GM19452 (cell line): ENCODE measurements around the gene TEK.
"Not testable (repeated sequence)": the region's sequence is repeated elsewhere in the genome, so short reads cannot be mapped to it uniquely, and the experiment has no call there.

Experiments
- ATAC-seq: cut with Tn5 transposase; IDR thresholded peaks from one replicate; pipeline ENCODE4 v1.9.1; 2021; ENCODE audit not compliant: unreplicated experiment

Gene TEK

DNA sequence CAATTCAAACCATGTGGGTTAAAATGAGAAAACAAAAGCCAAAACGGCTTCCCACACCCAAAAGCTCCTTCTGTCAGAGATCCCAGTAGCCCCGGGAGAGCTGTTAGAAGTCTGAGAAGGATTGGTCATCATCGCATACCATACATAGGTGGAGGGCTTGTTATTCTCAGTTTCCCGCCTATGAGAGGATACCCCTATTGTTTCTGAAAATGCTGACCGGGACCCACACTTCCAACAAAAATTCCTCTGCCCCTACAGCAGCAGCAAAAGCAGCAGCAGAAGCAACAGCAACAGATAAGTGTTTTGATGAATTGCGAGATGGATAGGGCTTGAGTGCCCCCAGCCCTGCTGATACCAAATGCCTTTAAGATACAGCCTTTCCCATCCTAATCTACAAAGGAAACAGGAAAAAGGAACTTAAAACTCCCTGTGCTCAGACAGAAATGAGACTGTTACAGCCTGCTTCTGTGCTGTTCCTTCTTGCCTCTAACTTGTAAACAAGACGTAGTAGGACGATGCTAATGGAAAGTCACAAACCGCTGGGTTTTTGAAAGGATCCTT, at the start of gene TEK:
Gene TEK, plus strand, starts transcription at position 245 of the 561 bp plus-strand sequence. CDS start 366 bp downstream, outside the sequence.
- no peak for ATAC-seq

DNA sequence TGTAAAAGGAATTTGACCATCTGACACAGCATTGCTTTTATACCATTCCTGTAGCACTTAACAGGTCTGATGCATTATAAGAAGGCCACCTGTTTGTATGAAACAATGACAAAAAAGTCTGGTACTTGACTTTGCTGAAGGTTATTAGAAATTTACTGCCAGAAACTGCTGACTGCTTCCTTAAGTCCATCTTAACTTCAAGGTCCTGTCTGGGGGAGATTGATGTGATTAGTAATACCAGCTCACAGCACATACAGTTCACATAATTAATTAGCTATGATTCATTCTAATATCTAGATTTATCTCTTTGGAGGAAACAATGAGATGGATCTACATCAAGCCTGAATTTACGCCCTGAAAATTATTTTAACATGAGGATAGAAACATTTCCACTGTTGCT, 49.6 kb upstream of the TEK start:
- no peak for ATAC-seq

DNA sequence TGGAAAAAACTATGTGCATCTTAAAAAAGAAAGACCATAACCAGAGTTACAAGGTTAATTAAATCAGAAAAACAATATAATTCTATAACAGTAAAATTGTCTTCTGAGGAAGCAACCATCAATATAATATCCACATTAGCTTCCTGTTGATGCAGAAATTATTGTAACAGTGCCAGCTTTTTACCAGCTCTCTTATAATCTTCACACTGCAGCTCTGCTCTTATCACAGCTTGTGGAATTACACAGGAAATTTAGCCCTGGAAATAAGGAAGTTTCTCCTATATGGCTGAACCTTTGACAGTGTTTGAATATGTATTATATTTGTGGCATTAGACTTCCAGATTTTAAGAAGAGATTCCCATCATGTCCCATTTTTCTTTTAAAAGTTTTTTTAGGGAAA, 49.1 kb upstream of the TEK start:
- no peak for ATAC-seq

DNA sequence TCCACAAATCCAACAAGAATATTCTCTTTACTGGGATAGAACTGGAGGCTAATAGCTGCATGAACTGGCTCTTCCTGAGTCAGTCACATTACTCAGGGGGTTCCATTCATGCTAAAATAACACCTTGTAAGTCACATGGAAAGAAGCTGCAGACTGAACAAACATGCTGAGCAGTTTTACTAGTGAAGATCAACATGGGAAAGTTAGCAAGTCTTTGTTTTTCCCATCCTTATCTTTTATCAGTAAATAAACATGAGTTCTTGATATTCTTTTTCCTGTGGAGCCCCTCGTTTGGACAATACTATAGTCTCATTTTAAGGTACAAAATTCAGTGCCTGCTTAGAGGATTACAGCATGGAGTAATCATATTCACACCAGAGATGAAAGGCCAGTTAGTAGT, 43.7 kb upstream of the TEK start:
- no peak for ATAC-seq

DNA sequence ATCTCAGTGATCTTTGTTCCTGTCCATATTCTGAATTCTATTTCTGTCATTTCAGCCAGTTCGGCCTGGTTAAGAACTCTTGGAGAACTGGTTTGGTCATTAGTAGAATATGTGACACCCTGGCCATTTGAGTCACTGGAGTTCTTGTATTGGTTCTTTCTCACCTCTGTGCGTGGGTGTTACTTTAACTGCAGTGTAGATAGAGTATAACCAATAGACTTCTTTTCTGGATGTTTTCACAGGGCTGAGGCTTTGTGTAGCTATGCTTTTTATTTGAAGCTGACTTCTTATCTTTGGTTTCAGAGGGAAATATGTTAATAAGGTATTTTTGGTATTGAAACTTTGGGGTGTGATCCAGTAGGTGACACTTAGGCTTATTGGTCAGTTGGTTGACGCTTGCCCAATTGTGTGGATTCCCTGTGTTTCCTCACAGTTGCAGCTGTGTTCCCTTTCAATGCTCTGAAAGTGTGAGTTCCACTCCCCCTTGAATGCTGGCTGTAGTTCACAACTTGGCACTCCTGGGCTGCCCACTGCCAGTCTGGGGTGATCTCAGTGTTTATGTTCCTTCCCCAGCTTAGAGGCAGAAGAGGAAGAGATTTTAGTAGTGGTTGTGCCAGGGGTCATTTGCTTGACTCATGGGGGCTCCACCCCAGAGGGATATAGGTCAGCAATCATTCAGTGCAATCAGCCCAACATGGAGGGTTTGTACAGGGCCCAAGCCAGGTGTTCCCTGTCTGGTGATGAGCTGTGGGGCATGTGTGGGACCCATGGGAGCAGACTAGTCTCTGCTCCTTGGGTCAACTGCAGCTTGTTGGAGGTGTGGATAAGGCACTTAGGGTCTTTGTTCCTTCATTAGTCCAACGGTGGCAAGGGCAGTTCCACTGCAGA, 34.9 kb upstream of the TEK start:
- ATAC-seq, result no peak

DNA sequence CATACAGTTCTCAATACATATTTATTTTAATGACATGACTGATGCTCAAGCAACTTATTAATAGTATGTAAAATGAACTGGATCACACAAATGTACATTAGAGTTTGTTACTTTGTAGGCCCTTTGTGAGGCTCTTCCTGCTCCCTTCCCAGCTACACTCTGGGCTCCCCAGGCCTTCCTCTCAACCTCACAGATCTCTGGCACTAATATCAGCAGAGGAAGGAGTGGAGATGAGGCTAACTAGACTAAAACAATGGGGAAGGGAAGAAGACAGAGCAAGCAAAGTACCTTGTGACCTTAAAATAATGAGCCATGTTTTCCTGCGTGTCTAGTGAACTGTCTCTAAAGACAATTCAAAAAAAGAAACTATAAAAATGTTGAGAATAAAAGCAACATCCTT, 30.3 kb upstream of the TEK start:
- ATAC-seq, result no peak

DNA sequence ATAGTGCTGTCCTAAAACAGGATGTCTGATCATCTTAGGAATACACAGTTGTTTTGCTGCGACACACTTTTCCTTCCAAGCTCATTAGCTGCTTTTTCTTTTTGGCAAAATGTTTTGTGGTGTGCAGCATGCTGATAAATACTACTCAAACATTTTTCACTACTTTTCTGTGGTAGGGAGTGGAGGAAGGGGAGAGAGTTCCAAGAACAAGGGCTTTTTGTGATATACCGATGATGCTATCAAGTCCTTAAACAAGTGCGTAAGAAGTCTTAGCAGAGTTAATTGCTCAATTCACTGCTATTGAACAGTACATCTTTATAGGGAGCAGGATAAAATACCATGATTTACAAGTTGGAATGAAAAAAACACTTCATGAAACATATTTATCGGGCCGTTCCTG, 23.6 kb upstream of the TEK start:
- no peak for ATAC-seq

DNA sequence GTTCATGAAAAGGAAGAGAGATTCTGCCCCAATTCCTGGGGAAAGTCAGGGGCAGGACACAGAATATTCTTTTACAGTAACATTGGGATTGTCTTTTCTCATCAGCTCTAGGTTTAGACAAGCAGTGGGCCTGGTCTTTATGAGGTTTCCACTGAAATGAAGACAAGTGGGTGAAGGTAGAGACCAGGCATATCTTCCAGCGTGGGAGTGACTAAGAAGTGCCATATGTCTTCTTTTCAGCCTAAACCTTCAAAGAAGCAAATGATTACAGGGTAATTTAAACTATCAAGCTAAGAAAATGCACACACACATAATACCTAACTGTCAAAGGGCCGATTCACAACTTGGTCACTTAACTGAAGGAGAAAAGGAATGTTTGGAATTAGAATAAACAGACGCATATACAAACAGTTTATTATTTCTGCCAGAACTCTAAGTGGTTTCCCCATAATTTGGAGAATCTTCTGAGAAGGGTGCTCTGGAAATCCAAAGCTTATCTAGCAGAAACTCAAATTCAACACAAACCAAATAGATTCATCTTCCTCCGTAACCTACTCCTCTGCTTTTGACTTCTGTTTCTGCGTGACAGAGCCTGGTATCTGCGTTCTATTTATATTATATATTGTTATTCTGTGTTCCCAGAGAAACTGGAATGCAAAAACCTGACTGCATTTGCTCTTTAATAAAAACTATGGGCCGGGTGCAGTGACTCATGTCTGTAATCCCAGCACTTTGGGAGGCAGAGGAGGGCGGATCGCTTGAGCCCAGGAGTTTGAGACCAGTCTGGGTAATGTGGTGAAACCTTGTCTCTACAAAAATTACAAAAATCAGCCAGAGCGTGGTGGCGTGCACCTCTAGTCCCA, 22.0 kb upstream of the TEK start:
- no peak for ATAC-seq

DNA sequence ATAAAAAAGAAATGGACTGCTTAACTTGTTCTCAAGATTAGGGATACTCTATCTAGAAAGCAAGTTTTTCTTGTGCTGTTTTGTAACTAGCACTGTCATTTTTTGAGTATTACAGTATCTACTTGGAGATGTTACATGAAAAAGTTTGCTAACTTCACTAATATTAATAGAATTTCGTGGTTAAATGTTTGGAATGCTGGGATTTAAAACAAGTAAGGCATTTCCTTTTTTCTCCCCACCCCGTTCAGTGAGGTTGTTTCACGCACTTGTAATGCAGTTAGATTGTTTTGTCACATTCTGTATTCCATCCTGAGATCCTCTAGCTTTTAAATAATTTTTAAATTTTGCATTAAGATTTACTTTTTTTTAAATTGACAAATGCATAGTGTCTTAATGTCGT, 20.0 kb upstream of the TEK start:
- ATAC-seq, result no peak

DNA sequence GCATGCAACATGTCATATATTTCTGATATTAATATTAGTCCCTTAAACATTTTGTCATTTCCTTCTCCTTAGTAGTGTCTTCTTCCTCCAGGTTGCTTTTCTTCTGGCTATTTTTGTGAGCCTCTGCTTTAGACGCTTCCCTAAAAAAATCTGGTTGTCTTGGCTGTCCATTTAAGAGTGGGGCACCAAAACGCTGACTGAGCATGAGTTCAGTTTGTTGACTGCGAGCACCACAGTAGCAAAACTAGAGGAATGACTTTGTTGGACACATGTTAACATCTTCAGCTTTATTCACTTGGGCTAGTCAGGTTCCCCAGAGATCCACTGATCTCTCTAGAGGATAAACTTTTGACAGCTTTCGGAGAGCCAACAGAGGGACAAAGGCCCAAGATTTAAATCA, 19.3 kb upstream of the TEK start:
- ATAC-seq, result no peak

DNA sequence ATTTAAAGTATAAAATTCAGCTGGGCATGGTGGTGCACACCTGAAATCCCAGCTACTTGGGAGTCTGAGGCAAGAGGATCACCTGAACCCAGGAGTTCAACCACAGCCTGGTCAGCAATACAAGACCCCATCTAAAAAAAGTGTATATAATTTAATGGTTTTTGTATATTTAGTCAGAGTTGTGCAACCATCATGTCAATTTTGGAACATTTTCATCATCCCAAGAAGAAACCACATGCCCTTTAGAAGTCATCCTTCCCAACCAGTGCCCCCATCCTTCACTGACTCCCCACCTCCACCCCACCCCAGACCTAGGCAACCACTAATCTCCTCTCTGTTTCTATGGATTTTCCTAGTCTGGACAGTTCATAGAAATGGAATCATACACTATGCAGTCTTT, 18.8 kb upstream of the TEK start:
- no peak for ATAC-seq

DNA sequence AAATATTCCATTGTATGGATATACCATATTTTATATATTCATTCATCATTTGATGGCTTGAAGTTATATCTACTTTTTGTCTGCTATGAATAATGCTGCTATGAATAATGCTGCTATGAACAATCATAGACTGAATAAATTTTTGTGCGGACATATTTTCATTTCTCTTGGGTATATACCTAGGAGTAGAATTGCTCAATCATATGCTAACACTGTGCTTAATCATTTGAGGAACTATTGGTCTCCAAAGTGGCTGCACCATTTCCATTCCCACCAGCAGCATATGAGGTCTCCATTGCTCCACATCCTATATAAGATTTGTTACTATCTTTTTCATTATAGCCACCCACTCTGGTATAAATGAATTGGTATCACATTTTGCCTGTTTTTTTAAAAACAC, 18.3 kb upstream of the TEK start:
- ATAC-seq, result no peak

DNA sequence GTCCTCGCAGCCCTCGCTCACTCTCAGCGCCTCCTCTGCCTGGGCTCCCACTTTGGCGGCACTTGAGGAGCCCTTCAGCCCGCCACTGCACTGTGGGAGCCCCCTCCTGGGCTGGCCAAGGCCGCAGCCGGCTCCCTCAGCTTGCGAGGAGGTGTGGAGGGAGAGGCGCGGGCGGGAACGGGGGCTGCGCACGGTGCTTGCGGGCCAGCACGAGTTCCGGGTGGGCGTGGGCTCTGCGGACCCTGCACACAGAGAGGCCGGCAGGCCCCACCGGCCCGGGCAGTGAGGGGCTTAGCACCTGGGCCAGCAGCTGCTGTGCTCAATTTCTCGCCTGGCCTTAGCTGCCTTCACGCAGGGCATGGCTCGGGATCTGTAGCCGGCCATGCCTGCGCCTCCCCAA, 16.5 kb upstream of the TEK start:
- ATAC-seq, result not testable (repeated sequence)

DNA sequence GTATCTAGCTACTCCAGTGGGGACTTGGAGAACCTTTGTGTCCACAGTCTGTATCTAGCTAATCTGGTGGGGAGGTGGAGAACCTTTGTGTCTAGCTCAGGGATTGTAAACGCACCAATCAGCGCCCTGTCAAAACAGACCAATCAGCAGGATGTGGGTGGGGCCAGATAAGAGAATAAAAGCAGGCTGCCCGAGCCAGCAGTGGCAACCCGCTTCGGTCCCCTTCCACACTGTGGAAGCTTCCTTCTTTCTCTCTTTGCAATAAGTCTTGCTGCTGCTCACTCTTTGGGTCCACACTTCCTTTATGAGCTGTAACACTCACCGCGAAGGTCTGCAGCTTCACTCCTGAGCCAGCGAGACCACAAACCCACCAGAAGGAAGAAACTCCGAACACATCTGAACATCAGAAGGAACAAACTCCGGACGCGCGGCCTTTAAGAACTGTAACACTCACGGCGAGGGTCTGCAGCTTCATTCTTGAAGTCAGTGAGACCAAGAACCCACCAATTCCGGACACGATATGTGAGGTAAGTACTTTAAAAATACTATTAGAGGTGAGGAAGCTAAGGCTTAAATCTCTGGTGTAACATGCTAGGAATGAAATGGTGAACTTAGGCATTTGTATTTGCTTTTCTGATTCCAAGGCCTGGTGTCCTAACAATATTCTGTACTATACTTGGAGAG, 15.5 kb upstream of the TEK start:
- ATAC-seq, result not testable (repeated sequence)

DNA sequence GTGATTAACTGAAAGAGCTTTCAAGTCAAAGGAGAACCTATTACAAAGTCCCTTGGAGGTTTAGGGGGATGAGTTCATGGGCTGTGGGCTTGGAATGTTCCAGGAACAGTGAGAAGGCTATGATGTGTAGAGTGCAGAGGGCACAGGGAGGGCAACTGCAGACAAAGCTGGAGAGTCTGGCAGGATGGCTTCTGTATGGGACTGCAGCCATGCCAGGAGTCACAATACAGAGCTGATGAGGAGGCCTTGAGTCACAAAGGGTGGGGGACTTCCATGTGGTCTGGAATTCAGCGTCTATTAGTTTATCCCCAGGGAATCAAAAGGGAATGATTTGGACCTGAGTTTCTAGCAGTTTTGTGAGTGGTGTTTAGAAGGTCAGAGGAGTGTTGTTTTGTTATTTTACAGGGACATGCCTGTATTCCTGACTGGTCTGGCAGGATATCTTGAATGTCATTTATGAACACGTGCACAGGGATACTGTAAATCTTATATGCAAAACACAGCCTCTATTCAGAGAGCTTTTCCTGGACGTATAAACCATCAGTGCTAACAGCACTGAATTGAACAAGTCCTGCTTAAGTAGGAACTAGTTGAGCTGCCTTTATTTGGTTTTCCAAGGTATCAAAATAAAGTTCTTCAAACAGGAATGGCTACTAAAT, 14.3 kb upstream of the TEK start:
- ATAC-seq, result no peak

DNA sequence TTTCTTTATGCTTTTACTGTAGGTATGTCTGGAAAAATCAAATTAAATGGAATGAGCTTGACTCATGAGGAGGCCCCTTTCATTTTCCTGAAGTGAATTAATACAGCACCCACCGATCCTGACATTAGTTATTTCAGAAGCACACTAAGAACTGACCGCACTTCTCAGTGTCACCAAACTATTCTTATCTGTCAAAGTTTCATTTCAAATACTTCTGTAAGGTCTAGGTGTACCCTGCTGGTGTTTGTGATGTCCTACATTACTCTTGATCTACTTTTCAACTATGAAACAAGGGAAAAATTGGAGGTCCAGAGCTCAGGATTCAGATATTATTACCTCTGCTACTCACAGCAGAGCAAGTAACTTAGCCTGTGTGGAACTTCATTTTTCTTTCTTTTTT, 1.8 kb upstream of the TEK start:
- no peak for ATAC-seq

DNA sequence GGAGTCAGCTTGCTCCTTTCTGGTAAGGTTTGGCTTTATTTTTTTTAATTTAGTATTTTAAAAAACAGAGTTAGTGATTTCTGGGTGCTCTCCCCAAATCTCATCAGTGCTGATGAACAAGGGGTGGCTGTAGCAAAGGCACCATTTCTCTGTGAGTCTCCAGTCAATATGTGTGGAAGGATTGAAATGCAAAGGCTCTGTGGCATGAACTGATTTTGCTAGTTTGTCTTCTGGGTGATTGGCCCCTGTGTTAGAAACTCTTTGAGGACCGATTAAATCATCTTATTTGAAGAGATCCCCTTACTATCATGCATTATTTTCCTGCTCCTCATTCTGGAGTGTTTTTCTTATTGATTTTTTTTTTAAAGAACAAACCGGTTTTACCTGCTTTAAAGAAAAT, 596 bp downstream of the TEK start:
- ATAC-seq, result no peak

DNA sequence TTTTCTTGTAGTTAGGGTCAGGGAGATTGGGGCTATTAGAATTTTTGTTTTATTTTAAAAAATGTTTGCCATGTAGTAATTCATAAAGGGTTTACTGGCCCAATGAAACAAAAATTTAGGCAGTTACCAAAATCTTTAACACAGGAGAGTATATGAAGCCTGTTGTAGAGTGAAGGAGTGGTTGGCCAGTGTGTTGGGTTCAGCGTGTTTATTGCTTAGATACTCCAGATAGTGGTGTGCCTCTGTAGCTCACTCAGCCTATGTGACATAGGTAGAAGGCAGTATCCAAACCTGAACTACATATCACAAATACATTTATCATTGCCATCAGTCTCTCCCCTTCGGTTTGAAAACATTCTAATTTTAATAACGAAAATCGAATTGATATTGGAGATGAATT, 1.2 kb downstream of the TEK start:
- no peak for ATAC-seq

DNA sequence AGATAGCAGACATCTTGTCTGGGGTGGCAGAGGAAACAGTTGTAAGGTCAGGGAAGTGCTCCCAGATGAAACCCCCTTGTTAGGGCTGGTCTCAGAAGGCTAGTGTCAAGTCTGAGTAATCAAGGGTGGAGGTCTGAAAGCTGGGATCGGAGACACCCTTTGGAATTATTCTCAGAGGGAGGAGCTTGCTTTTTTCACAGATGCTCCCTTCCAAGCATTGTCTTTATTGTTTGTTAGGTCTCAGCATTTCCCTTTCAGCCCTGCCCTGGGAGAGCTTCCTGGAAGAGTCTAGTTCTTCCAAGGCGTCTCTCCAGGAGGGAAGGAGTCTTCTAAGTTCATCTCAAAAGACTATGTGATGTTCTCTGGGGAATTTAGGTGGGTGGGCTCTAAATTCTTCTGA, 3.2 kb downstream of the TEK start:
- ATAC-seq, result no peak

DNA sequence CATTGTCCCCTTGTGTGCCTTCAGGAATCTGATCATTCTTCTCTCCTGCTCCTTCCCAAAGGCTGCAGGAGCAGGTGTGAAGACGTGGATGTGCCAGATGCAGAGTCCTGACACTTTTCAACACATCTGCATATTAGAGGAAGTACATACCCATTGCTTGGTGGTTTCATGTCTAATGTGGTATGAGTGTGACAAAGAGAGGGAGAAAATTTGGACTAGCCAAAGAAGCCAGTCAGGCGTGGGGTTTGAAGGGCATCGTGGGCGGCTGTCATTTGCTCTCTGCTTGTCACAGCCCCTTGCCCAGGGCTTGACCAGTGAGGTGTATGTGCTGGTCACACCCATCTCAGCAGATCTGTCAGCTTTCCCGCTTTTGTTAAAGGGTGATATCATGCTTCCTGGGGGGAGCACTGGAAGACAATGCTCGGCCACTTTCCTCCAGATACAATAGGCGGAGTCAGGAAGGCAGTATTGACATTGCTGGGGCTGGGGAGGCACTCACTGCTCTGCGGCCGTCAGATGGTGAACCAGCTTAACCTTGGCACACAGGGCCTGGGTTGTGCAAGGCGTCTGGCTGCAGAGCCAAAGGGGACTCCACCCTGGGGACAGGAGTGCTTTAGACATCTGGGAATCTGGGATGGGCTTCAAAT, 8.6 kb downstream of the TEK start:
- no peak for ATAC-seq
